Measurements from ENCODE around the gene PLET1.

- no peak for TF ChIP-seq CTCF (IDR thresholded peaks at IDR 0.05; ENCODE audit: insufficient read depth, low read depth, low read length)
- no peak for TF ChIP-seq EZH2 (IDR thresholded peaks at IDR 0.05; ENCODE audit: insufficient read depth, low read length)
Observed at GRCh38 chr11:112281726-112282125, 21.1 kb upstream of the PLET1 start.
